Loucy (cell line): ENCODE data around the gene DGKI.

Experiments
- H2AFZ ChIP-seq: fragments of 200-600 bp; sonication (generic); 2 replicates; pipeline ENCODE4 v1.6.0; 2016; ENCODE audit warnings: antibody characterized with exemption, mild to moderate bottlenecking, low read length, moderate library complexity
- H3F3A ChIP-seq: fragments of 200-600 bp; 2 replicates; pipeline ENCODE4 v1.6.0; 2016; ENCODE audit warnings: antibody characterized with exemption, low read depth, mild to moderate bottlenecking
- H3K27me3 ChIP-seq: fragments of 200-600 bp; sonication (generic); 2 replicates; pipeline ENCODE4 v1.6.1; 2014; ENCODE audit warnings: low read length, mild to moderate bottlenecking; ENCODE audit not compliant: insufficient read depth, poor library complexity, severe bottlenecking
- H3K36me3 ChIP-seq: fragments of 200-600 bp; sonication (generic); 2 replicates; pipeline ENCODE4 v1.6.1; 2016; ENCODE audit warnings: low read length; ENCODE audit not compliant: insufficient read depth
- H3K4me1 ChIP-seq: fragments of 200-600 bp; sonication (generic); 2 replicates; pipeline ENCODE4 v1.5.1; 2014; ENCODE audit warnings: low read length, mild to moderate bottlenecking; ENCODE audit not compliant: insufficient read depth, poor library complexity, severe bottlenecking
- H3K4me2 ChIP-seq: fragments of 200-600 bp; sonication (generic); 2 replicates; pipeline ENCODE4 v1.6.0; 2014; ENCODE audit warnings: antibody characterized with exemption, low read length, low read depth, mild to moderate bottlenecking; ENCODE audit not compliant: poor library complexity, severe bottlenecking
- H3K4me3 ChIP-seq: fragments of 200-600 bp; sonication (generic); 2 replicates; pipeline ENCODE4 v1.5.1; 2014; ENCODE audit warnings: low read length, mild to moderate bottlenecking, mixed read lengths; ENCODE audit not compliant: poor library complexity, severe bottlenecking
- H3K79me2 ChIP-seq: fragments of 200-600 bp; sonication (generic); 2 replicates; pipeline ENCODE4 v1.6.1; 2014; ENCODE audit warnings: low read length; ENCODE audit not compliant: insufficient read depth
- H3K9ac ChIP-seq: fragments of 200-600 bp; sonication (generic); 2 replicates; pipeline ENCODE4 v1.6.0; 2014; ENCODE audit warnings: mild to moderate bottlenecking, low read depth, low read length, moderate library complexity; ENCODE audit not compliant: poor library complexity, severe bottlenecking
- H3K9me2 ChIP-seq: fragments of 200-600 bp; sonication (generic); replicated peaks from 2 replicates; pipeline ENCODE4 v1.6.1; 2016; ENCODE audit warnings: low read depth, low read length, mixed read lengths
- H3K9me3 ChIP-seq: fragments of 200-600 bp; sonication (generic); 2 replicates; pipeline ENCODE4 v1.6.1; 2014; ENCODE audit warnings: mild to moderate bottlenecking, antibody characterized with exemption, low read length, low read depth; ENCODE audit not compliant: insufficient read depth
- H4K20me1 ChIP-seq: fragments of 200-600 bp; sonication (generic); 2 replicates; pipeline ENCODE4 v1.6.0; 2014; ENCODE audit warnings: antibody characterized with exemption, low read length, mild to moderate bottlenecking; ENCODE audit not compliant: insufficient read depth, poor library complexity, severe bottlenecking
- CTCF ChIP-seq: fragments of 200-600 bp; sonication (generic); conservative IDR thresholded peaks from 2 replicates; pipeline ENCODE4 v1.5.1; 2014; ENCODE audit warnings: mild to moderate bottlenecking, antibody characterized with exemption, low read length
- EZH2phosphoT487 ChIP-seq: fragments of 200-600 bp; IDR thresholded peaks from 2 replicates; pipeline ENCODE4 v1.6.1; 2018; ENCODE audit warnings: antibody characterized with exemption, mild to moderate bottlenecking, moderate library complexity, borderline replicate concordance

DGKI gene

DNA sequence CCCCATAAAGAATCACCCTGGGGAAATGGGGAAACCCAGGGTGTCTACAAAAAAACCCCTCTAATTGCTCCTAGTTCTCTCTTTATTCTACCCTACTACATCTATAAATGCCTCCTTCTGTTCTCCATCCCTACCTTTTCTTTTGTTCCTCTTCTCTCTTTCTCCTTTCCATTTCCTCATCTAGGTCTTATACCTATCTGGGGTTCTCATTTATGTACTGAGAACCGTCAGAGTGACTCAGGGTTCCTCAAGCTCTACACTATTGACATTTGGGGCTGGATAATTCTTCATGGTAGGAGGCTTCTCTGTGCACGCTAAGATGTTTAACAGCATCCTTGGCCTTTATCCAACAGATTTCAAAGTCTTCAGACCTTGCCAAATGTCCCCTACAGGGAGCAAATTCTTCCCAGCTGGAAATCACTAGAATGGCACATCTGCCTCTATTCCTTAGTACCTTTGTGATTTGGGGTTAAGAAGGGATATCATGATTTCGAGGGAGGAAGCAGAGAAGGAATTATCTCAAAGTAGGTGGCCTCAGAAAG, 365.9 kb downstream of the DGKI start:
- Histone ChIP-seq H3K9ac (no peak overlapping the region), H3K79me2 (no peaks in the 10 kb centered on the region), H4K20me1 (no peaks in the 10 kb centered on the region), H3K36me3 (no peaks in the 10 kb centered on the region), H2AFZ (no peak overlapping the region), H3F3A (no peaks in the 10 kb centered on the region), H3K9me2 (no peaks in the 10 kb centered on the region), H3K4me1 (no peaks in the 10 kb centered on the region), H3K4me2 (no peak overlapping the region), H3K4me3 (no peak overlapping the region), H3K27me3 (no peaks in the 10 kb centered on the region), H3K9me3 (no peaks in the 10 kb centered on the region)
- TF ChIP-seq EZH2phosphoT487: no peak
- no peak for TF ChIP-seq CTCF

GRCh38 chr7:137480401-137480800, 366.4 kb downstream of the DGKI start:
- Histone ChIP-seq H3K4me3 (no peak overlapping the region), H3K27me3 (no peaks in the 10 kb centered on the region), H3K36me3 (no peaks in the 10 kb centered on the region), H3K4me2 (no peak overlapping the region), H3K4me1 (no peaks in the 10 kb centered on the region), H3F3A (no peaks in the 10 kb centered on the region), H3K9ac (no peak overlapping the region), H3K9me2 (no peaks in the 10 kb centered on the region), H2AFZ (no peak overlapping the region), H3K9me3 (no peaks in the 10 kb centered on the region), H4K20me1 (no peaks in the 10 kb centered on the region), H3K79me2 (no peaks in the 10 kb centered on the region)
- TF ChIP-seq CTCF: no peak
- TF ChIP-seq EZH2phosphoT487: no peak

GRCh38 chr7:137476937-137477336, 369.8 kb downstream of the DGKI start:
- no peak for TF ChIP-seq CTCF
- TF ChIP-seq EZH2phosphoT487: no peak
- H3K9ac ChIP-seq: no peak overlapping the region
- H3K27me3 ChIP-seq: no peaks in the 10 kb centered on the region
- H3F3A ChIP-seq: no peaks in the 10 kb centered on the region
- H4K20me1 ChIP-seq: no peaks in the 10 kb centered on the region
- no peaks in the 10 kb centered on the region for H3K36me3 ChIP-seq
- H3K9me2 ChIP-seq: no peaks in the 10 kb centered on the region
- H2AFZ ChIP-seq: no peak overlapping the region
- no peaks in the 10 kb centered on the region for H3K4me1 ChIP-seq
- no peak overlapping the region for H3K4me2 ChIP-seq
- no peaks in the 10 kb centered on the region for H3K9me3 ChIP-seq
- no peaks in the 10 kb centered on the region for H3K79me2 ChIP-seq
- H3K4me3 ChIP-seq: no peak overlapping the region
